Measurements from ENCODE around the gene NHEJ1.
A peak's percentile ranks its signal among the peaks of the same experiment; 100 is the strongest.

The NHEJ1 gene

DNA sequence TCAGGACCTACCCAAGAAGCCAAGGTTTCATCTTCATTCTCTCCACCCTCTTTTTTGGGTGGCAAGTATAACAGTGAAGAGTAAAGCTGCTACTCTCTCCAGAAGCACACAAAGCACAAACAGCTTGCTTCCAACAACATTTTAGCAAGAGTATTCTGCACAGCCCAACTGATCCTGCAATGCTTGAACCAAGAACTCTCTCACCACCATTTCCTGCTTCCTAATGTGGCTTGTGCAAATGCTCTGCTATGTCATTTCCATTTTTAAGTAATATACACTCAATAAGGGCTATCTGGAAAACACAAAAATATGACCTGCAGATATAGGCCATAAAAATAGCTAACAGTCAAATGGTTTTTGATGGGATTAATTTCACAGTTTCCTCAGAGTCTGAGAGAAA lies 75.8 kb downstream of the NHEJ1 start:
- DNase-seq, result no peak

- DNase-seq, result no peak
These were observed 78.2 kb downstream of the NHEJ1 start for GRCh38 chr2:219082332-219082958.

DNA sequence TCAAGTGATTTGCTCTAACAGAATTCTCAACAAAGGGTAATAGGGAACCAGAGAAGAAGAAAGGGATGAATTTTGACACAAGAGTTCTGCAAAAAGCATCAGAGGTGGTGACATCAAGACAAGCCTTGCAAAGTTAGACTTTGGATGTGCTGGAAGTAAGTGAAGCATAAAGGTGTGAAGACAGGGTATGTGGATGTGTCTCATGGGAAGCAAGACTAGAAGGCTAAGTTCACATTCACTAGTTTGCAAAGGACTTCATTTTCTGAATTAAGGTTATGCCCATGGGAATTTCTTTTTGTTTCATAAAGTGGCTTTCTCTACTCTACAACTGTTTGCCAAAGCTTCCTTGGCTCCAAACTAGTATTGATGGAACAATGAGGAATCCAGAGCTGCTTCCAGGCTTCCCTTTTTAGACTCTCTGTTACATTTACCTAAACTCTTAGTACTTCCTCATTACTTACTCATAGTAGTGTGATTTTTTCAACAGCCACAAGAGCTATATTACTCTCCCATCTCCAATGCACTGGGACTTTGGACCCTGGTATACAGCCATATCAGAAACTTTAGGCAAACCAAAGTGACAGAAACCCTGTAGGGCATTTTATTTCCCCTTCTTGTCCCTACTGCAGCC lies 78.8 kb downstream of the NHEJ1 start:
- DNase-seq, result no peak

GRCh38 chr2:219081096-219081495 lies 79.5 kb downstream of the NHEJ1 start:
- DNase-seq, result no peak

DNA sequence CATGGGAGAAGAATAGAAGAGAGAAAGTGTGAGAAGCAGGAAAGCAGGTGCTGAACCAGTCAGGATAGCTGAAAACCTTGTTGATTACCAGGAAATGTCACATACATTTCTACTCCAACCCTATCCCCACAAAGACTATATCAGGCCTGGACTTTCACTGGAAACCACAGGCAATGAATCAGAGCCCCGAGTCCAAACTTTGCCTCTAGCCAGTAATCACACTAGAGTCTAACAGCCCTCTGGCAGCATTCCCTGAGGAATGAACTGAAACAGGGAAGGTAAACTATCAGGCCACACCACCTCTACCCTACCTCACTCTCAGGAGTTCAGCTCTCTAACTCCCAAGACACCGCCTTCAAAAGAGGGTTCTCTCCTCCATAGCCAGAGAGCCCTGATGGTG lies 81.2 kb downstream of the NHEJ1 start:
- DNase-seq, result no peak

DNA sequence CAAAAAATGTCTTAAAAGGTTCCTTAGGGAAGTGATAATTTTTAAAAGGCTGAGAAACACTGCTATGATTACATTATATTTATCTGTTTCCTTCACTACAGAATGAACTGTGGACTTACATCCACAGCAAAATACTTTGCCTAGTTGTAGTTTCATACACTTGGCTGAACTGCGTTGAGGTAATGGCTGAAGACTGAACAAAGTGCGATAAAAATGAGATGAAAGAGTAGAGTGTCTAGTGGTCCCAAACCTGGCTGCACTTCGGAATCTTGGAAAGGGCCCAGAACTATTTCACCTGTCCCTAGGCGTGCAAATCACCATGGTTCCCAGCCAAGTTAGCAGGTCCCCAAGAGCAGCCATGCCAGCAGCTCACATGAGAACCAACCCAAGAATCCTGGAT lies 81.7 kb downstream of the NHEJ1 start:
- DNase-seq, result no peak

DNA sequence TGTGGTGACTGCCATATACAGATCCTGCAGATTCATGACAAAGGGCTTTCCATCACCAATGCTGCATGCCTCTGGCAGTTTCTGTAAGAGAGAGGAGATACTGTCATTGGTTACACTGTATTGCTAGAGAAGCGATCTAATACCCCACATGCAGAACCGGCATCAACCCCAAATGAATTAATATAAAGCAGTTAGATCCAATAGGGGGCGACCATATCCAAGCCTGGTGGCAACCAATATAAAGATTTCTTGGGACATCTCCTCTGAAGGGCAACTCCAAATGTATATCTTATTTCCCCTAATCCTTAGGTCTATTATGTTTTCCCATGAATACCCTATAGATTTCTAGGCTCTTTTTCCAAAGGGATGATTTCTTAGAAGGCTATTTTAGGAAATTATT lies 82.5 kb downstream of the NHEJ1 start:
- DNase-seq, result no peak

DNA sequence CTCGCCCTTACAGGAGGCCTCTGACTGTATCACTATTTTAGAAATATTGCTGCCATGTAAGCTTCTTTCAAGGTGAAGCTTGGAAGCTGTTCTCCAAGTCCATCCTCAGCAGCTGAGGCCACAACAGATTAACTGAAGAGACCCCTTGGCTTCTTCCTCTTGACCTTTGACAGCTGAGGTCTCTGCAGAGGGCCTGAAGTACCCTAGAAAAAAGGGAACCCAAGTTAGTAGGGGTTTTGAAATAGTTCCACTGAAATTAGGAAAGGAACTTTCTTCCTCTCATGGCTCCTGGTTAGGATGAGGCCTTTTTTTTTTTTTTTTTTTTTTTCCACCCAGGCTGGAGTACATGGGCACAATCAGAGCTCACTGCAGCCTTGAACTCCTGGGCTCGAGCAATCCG lies 84.4 kb downstream of the NHEJ1 start:
- no peak for DNase-seq

DNA sequence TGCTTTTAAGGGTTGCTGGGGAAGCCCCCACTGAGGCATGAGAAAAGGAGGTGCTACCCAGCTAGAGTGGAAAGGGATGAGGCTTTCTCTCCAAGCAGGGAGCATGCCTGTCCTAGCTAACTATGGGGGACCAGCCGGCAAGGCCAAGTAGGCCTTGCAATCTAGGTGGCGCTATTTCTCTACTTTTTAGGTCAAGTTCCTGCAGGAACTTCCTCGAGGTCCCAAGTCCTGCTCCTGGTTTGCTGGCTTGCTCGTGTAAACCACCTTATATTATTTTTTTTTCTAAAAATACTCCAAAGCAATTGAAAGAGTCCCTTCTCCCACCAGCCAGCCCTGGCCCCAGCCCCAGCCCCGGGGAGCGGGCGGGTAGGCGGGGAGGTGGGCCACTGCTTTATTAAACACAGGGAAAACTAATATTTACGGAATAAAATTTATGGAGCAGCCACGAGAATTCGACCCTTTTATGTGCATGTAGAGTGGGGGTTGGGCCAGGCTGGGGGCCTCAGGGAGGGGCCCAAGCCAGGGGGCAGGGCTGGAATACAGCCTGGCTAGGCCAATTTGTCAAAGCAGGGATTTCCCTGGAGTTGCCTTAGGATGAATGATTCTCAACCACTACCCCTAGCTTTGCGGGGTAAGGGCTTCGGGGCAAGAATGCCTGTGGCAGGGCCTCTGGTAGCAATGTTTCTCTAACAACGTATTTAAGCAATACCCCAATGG lies 87.0 kb downstream of the NHEJ1 start:
- DNase-seq, result no peak

DNA sequence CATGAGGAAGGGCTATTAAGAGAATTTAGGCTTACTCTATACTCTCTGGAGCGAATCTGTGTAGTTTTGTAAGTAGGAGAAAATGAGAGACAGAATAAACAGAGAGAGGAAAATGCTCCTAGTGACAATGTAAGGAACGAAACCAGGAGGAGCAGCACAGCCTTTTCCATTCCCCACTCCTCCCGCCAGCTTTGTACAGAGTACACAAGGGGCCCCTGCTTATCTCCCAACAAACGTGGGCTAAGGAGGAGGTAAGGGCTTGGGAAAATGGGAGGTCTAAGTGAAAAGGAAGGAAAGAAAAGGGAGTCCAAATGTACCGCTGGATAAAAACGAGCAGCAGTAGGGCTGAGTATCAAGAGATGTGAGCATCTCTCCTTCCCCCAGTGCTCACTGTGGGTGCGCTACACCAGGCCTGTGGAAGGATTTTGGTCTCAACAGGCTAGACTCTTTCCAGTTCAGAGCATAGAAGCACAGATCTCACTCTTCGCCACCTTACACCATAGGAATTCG lies 87.8 kb downstream of the NHEJ1 start:
- no peak for DNase-seq

DNA sequence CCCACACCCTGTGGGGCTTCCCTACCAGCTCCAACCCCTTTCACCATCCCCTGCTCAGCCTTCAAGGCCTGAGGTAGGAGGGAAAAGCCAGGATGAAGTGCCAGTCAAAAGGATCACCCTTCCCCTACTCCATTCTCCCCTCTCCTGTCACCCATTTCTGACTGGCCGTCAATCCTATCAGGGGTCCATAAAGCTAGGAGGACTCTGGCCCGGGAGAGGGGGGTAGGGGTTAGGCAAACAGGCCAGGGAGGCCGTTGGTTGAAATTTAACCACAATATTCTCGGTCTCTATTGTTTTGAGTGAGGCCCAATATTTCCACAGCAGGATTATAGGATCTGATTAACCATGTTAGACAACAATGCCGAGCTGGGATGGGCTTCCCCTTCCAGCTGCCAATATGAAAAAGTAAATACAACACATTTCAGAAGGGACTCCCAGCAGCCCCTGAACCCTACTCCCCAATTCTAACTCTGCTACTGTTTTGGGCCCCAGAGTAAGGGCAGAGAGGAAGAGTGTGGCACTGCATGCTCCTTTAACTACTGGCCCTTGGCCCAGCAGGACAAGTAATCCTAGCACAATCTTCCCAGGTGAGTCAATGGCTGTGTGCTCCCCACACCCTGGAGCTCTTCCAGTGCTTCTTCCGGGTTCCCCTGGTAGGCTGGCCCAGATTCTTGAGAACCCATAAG lies 89.3 kb downstream of the NHEJ1 start:
- DNase-seq, result no peak

GRCh38 chr2:219065484-219065883 lies 95.1 kb downstream of the NHEJ1 start:
- DNase-seq, result no peak

- no peak for DNase-seq
These were observed 98.5 kb downstream of the NHEJ1 start for GRCh38 chr2:219062081-219062480.

GRCh38 chr2:219060821-219061791 lies 99.5 kb downstream of the NHEJ1 start, which contains the start of gene IHH:
IHH (minus strand) TSS chr2:219060921; CDS start chr2:219060467, 454 bp downstream.
- DNase-seq, result no peak

DNA sequence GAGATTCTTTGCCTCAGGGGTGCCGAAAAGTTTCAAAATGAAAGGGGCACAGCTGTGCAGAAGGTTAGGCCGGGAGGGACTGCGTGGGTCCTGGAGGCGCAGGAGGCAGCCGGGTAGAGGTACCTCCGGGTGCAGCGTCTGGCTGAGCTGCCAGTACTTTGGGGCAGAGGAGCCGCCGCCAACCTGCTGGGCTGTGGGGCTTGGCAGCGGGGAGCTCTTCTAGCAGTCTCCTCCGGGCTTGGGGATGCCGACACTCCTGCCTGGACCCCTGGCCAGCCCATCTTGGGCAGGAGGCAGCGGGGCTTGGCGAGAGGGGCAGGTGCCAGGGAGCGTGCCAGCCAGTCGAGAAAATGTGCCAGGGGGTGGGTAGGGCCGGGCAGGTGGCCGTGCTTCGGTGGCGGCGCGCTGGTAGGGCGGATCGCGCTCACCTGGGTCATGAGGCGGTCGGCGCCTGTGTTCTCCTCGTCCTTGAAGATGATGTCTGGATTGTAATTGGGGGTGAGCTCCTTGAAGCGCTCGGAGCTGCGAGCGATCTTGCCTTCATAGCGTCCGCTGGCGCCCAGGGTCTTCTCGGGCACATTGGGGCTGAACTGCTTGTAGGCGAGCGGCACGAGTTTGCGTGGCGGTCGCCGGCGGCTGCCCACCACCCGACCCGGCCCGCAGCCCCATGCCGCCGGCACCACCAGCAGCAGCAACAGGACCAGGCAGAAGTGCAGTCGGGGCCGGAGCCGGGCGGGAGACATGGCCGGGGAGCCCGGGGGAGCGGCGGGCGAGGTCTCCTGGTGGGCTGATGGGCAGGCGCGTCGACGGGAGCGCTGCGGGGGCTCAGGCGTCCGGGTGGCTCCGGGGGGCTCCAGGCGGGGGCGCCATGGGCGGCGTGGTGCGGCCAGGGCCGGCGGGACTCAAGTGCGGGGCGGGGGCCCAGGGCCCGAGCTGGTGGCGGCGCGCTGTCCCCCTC lies 100.6 kb downstream of the NHEJ1 start:
- no peak for DNase-seq

GRCh38 chr2:219059375-219059724 lies 101.3 kb downstream of the NHEJ1 start:
- no peak for DNase-seq

DNA sequence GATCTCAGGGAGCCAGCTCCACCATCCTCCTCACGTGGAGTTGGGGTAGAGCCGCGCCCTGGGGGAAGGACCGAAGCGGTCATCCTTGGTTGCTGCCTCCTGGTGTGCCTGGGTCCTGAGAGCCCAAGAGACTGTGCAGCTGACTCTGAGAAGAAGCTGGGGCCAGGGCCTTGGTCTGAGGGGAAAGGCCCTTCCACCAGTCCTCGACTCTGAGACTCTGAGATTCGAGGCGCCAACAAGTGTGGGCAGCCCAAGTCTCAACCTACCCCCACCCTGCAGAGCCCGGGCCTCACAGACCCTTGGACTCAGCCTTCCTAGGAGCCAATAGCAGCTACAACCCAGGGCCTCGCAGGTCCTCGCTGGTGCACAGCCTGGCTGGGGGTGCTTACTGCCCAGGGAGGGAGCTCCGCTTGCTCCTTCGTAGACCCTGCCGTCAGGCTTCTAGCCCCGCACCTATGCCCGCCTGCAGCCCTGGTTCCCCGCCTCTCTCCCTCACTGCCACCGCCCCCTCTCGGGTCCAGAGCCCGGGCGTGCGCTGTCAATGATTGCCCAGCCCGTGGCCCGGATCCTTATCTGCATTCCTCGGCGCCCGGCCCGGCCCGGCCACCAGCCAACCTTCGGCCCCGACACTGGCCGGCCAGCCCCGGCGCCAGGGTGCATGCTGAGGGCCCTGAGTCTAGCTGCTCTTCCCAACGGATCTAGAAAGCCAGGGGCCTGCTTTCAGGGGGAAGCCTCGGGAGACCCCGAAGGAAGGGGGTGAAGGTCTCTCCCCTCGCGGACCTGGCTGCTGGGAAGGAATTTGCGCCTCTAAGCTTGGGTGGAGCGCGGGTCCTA lies 101.9 kb downstream of the NHEJ1 start:
- DNase-seq, result no peak

- peak; percentile 63 for DNase-seq
These were observed 102.7 kb downstream of the NHEJ1 start for GRCh38 chr2:219057709-219058540.
